ENCODE results near the gene FCMR. TPM values are rescaled to one million over a fixed set of nuclear protein-coding genes. Genes with fewer than 3 reads are reported as not detected.

FCMR gene
- total and polyA plus RNA-seq, 10 of the 15 experiments (the other 5 are each of a cell fraction or from before 2014, with no cell fraction given): 79.7 to 245 (median 123) TPM

DNA sequence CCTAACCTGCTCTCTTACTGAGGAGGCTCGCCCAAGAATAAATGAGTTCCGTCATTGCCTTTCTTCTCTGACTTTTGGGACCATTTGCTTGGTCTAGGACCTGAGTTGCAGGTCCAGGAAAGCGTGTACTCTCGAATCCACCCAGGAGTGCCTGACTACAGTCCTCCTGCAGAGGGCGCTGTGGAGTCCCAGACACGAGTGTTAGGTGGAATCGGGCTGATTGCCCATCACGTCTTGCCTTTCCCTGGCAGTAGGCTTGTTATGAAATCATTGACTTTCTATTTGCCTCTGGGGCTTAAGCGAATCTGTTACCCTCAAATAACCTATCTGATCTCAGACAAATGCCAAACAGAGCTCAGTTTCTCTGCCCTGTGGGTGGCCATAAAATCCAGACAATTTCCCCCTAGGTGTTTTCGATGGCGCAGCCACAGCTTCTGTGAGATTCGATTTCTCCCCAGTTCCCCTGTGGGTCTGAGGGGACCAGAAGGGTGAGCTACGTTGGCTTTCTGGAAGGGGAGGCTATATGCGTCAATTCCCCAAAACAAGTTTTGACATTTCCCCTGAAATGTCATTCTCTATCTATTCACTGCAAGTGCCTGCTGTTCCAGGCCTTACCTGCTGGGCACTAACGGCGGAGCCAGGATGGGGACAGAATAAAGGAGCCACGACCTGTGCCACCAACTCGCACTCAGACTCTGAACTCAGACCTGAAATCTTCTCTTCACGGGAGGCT lies 56.6 kb downstream of the FCMR start, which contains the start of gene IL20 (continued):
- TF ChIP-seq, protein P1, sequence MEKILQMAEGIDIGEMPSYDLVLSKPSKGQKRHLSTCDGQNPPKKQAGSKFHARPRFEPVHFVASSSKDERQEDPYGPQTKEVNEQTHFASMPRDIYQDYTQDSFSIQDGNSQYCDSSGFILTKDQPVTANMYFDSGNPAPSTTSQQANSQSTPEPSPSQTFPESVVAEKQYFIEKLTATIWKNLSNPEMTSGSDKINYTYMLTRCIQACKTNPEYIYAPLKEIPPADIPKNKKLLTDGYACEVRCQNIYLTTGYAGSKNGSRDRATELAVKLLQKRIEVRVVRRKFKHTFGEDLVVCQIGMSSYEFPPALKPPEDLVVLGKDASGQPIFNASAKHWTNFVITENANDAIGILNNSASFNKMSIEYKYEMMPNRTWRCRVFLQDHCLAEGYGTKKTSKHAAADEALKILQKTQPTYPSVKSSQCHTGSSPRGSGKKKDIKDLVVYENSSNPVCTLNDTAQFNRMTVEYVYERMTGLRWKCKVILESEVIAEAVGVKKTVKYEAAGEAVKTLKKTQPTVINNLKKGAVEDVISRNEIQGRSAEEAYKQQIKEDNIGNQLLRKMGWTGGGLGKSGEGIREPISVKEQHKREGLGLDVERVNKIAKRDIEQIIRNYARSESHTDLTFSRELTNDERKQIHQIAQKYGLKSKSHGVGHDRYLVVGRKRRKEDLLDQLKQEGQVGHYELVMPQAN (conservative IDR thresholded peaks at IDR 0.05): no peak
- TF ChIP-seq SMARCA5 (IDR thresholded peaks at IDR 0.05) (0 out of 2 replicates have a peak, but pooled peaks have one; percentile 17), ZNF622 (IDR thresholded peaks at IDR 0.05) (no peak), FOXM1 (IDR thresholded peaks at IDR 0.05; ENCODE audit: low read depth, low read length) (no peak), TAF1 (IDR thresholded peaks at IDR 0.05; ENCODE audit: borderline replicate concordance, low read depth, low read length) (no peak), NBN (IDR thresholded peaks at IDR 0.05) (no peak), FOS (IDR thresholded peaks at IDR 0.05; ENCODE audit: borderline replicate concordance, extremely low read depth, insufficient read length) (no peak), IRF4 (IDR thresholded peaks at IDR 0.05; ENCODE audit: low read depth, low read length) (no peak), SUZ12 (IDR thresholded peaks at IDR 0.05; ENCODE audit: unreplicated experiment) (no peak), RCOR1 (conservative IDR thresholded peaks at IDR 0.05; ENCODE audit: low read depth, low read length) (no peak), RFX5 (IDR thresholded peaks at IDR 0.05; ENCODE audit: low read depth, low read length) (no peak), NFYA (IDR thresholded peaks at IDR 0.05; ENCODE audit: borderline replicate concordance, low read depth, low read length) (no peak), NFXL1 (IDR thresholded peaks at IDR 0.05; ENCODE audit: borderline replicate concordance) (no peak), STAT1 (conservative IDR thresholded peaks at IDR 0.05) (no peak), PAX5 (IDR thresholded peaks at IDR 0.05; ENCODE audit: borderline replicate concordance, low read depth, low read length) (no peak)
- TF ChIP-seq, protein P2, sequence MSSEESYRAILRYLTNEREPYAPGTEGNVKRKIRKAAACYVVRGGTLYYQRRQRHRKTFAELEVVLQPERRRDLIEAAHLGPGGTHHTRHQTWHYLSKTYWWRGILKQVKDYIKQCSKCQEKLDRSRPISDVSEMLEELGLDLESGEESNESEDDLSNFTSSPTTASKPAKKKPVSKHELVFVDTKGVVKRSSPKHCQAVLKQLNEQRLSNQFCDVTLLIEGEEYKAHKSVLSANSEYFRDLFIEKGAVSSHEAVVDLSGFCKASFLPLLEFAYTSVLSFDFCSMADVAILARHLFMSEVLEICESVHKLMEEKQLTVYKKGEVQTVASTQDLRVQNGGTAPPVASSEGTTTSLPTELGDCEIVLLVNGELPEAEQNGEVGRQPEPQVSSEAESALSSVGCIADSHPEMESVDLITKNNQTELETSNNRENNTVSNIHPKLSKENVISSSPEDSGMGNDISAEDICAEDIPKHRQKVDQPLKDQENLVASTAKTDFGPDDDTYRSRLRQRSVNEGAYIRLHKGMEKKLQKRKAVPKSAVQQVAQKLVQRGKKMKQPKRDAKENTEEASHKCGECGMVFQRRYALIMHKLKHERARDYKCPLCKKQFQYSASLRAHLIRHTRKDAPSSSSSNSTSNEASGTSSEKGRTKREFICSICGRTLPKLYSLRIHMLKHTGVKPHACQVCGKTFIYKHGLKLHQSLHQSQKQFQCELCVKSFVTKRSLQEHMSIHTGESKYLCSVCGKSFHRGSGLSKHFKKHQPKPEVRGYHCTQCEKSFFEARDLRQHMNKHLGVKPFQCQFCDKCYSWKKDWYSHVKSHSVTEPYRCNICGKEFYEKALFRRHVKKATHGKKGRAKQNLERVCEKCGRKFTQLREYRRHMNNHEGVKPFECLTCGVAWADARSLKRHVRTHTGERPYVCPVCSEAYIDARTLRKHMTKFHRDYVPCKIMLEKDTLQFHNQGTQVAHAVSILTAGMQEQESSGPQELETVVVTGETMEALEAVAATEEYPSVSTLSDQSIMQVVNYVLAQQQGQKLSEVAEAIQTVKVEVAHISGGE (CRISPR knock-in tag; IDR thresholded peaks at IDR 0.05): no peak
- TF ChIP-seq, protein P3, sequence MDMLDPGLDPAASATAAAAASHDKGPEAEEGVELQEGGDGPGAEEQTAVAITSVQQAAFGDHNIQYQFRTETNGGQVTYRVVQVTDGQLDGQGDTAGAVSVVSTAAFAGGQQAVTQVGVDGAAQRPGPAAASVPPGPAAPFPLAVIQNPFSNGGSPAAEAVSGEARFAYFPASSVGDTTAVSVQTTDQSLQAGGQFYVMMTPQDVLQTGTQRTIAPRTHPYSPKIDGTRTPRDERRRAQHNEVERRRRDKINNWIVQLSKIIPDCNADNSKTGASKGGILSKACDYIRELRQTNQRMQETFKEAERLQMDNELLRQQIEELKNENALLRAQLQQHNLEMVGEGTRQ (IDR thresholded peaks at IDR 0.05; ENCODE audit: borderline replicate concordance, low read depth, low read length): no peak
- TF ChIP-seq, protein P4, sequence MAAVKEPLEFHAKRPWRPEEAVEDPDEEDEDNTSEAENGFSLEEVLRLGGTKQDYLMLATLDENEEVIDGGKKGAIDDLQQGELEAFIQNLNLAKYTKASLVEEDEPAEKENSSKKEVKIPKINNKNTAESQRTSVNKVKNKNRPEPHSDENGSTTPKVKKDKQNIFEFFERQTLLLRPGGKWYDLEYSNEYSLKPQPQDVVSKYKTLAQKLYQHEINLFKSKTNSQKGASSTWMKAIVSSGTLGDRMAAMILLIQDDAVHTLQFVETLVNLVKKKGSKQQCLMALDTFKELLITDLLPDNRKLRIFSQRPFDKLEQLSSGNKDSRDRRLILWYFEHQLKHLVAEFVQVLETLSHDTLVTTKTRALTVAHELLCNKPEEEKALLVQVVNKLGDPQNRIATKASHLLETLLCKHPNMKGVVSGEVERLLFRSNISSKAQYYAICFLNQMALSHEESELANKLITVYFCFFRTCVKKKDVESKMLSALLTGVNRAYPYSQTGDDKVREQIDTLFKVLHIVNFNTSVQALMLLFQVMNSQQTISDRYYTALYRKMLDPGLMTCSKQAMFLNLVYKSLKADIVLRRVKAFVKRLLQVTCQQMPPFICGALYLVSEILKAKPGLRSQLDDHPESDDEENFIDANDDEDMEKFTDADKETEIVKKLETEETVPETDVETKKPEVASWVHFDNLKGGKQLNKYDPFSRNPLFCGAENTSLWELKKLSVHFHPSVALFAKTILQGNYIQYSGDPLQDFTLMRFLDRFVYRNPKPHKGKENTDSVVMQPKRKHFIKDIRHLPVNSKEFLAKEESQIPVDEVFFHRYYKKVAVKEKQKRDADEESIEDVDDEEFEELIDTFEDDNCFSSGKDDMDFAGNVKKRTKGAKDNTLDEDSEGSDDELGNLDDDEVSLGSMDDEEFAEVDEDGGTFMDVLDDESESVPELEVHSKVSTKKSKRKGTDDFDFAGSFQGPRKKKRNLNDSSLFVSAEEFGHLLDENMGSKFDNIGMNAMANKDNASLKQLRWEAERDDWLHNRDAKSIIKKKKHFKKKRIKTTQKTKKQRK (IDR thresholded peaks at IDR 0.05; ENCODE audit: low read depth, low read length): no peak
- TF ChIP-seq, protein P5, sequence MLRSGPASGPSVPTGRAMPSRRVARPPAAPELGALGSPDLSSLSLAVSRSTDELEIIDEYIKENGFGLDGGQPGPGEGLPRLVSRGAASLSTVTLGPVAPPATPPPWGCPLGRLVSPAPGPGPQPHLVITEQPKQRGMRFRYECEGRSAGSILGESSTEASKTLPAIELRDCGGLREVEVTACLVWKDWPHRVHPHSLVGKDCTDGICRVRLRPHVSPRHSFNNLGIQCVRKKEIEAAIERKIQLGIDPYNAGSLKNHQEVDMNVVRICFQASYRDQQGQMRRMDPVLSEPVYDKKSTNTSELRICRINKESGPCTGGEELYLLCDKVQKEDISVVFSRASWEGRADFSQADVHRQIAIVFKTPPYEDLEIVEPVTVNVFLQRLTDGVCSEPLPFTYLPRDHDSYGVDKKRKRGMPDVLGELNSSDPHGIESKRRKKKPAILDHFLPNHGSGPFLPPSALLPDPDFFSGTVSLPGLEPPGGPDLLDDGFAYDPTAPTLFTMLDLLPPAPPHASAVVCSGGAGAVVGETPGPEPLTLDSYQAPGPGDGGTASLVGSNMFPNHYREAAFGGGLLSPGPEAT (IDR thresholded peaks at IDR 0.05; ENCODE audit: low read depth): no peak

Measured in GM12878 (cell line).